Panc1 (cell line): ENCODE results near the gene DPPA4. TPM values are rescaled to one million over a fixed set of nuclear protein-coding genes. Genes with fewer than 3 reads are reported as not detected.

ENCODE experiments used
- ATAC-seq: fragments of 200-7000 bp; cut with Tn5 transposase; 2 replicates; pipeline ENCODE4 v1.9.1; 2020; ENCODE audit warnings: mild to moderate bottlenecking, moderate library complexity
- BruUV-seq: library from RNA; stranded (reverse); fragments of 400-500 nt; replicated peaks from 2 replicates; lab custom pipeline; 2021; lab: Mats Ljungman, UMichigan
- CTCF ChIA-PET: fragments of 300-600 bp; sonication (Branson Sonifier 250); formaldehyde crosslinking; loops from one replicate; lab custom pipeline; 2022; ENCODE audit warnings: antibody characterized with exemption; lab: Charles Lee
- POLR2A ChIA-PET: fragments of 300-600 bp; sonication (Branson Sonifier 250); formaldehyde crosslinking; loops from one replicate; lab custom pipeline; 2022; ENCODE audit warnings: antibody characterized with exemption; lab: Charles Lee
- DNase-seq: peaks from one replicate; pipeline ENCODE4 v3.0.0-alpha.2; 2010; ENCODE audit warnings: low read depth, low spot score
- H3K27ac ChIP-seq: 2 replicates; pipeline ENCODE4 v1.5.1; 2011; ENCODE audit warnings: mild to moderate bottlenecking, low read length, inconsistent platforms
- H3K27me3 ChIP-seq: fragments of 200-500 bp; sonication (Bioruptor generic); 2 replicates; pipeline ENCODE4 v1.6.0; 2014; ENCODE audit warnings: low read length, inconsistent platforms; ENCODE audit not compliant: control insufficient read depth, insufficient read depth
- H3K36me3 ChIP-seq: fragments of 200-500 bp; sonication (Bioruptor generic); 2 replicates; pipeline ENCODE4 v1.5.1; 2014; ENCODE audit warnings: inconsistent platforms, mild to moderate bottlenecking, low read length, moderate library complexity; ENCODE audit not compliant: control insufficient read depth, insufficient read depth
- H3K4me1 ChIP-seq: 2 replicates; pipeline ENCODE4 v1.5.1; 2011; ENCODE audit warnings: inconsistent platforms, mild to moderate bottlenecking, low read length, moderate library complexity; ENCODE audit not compliant: control insufficient read depth, insufficient read depth
- H3K4me3 ChIP-seq, 2 experiments: 2 replicates each; pipeline ENCODE4 v1.5.1; 2011 to 2012; ENCODE audit warnings: low read depth in 2 of 2, low read length in 2 of 2, mild to moderate bottlenecking in 2 of 2, inconsistent platforms in 1 of 2, moderate library complexity in 1 of 2
- H3K9me3 ChIP-seq: fragments of 200-500 bp; sonication (Bioruptor generic); 2 replicates; pipeline ENCODE4 v1.5.1; 2014; ENCODE audit warnings: low read depth, mild to moderate bottlenecking, inconsistent platforms, low read length, moderate library complexity; ENCODE audit not compliant: control insufficient read depth, insufficient read depth
- POLR2AphosphoS5 ChIP-seq: IDR thresholded peaks from 2 replicates; pipeline ENCODE4 v1.6.1; 2012; ENCODE audit warnings: mild to moderate bottlenecking, low read depth, low read length, moderate library complexity
- SIN3A ChIP-seq: IDR thresholded peaks from 2 replicates; pipeline ENCODE4 v1.6.1; 2012; ENCODE audit warnings: low read depth, mild to moderate bottlenecking, low read length, moderate library complexity, borderline replicate concordance; ENCODE audit not compliant: insufficient read depth
- TCF7L2 ChIP-seq: IDR thresholded peaks from 2 replicates; pipeline ENCODE4 v1.6.1; 2011; ENCODE audit warnings: mild to moderate bottlenecking, low read depth, low read length, inconsistent platforms
- in situ Hi-C: cut with HindIII; loops from 2 replicates; pipeline ENCODE4 v1.10.0; 2016; ENCODE audit warnings: low sequenced_read_pairs, low pct_unique_long_range_greater_than_20kb
- intact Hi-C: fragments of 100-400 bp; cut with micrococcal nuclease; formaldehyde crosslinking; loops from one replicate; pipeline ENCODE4 v1.10.0; 2022; ENCODE audit not compliant: unreplicated experiment
- total RNA-seq: library from RNA; stranded (reverse); gene quantifications from one replicate; pipeline ENCODE4 v1.2.1, GENCODE V29; 2021; ENCODE audit not compliant: unreplicated experiment
- TF ChIP-seq, protein P1 (sequence below): fragments of 450-650 bp; IDR thresholded peaks from 2 replicates; pipeline ENCODE4 v1.5.1; 2017; ENCODE audit warnings: mild to moderate bottlenecking
- TF ChIP-seq, protein P2 (sequence below), 2 experiments: IDR thresholded peaks; 2 replicates each; pipeline ENCODE4 v1.6.1; 2011 to 2012; ENCODE audit warnings: low read depth in 2 of 2, control low read depth in 1 of 2, low read length in 1 of 2, mild to moderate bottlenecking in 1 of 2, moderate library complexity in 1 of 2; ENCODE audit not compliant: insufficient read depth in 1 of 2

The DPPA4 gene
- total RNA-seq, 1 experiment from 2014 or later, result 0.26 TPM

DNA sequence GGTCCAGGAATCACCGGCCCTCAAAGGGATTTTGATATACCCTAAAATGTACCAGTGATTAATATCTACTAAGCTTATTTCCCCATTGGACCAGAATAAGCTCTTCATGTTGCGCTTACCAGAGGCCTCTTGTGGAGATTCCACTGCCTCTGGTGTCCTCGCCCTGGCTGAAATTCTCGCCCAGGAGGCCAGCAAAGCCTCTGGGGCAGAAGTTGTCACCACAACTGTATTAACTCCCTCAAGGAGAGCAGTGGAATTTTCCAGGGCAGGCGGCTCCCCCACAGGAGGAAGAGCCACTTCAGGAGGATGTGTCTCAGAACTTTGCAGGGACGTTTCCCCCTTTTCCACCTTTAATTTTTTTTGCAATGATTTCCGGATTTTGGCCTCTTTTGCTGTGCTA is 6.9 kb downstream of the DPPA4 start:
- TF ChIP-seq, protein P1, sequence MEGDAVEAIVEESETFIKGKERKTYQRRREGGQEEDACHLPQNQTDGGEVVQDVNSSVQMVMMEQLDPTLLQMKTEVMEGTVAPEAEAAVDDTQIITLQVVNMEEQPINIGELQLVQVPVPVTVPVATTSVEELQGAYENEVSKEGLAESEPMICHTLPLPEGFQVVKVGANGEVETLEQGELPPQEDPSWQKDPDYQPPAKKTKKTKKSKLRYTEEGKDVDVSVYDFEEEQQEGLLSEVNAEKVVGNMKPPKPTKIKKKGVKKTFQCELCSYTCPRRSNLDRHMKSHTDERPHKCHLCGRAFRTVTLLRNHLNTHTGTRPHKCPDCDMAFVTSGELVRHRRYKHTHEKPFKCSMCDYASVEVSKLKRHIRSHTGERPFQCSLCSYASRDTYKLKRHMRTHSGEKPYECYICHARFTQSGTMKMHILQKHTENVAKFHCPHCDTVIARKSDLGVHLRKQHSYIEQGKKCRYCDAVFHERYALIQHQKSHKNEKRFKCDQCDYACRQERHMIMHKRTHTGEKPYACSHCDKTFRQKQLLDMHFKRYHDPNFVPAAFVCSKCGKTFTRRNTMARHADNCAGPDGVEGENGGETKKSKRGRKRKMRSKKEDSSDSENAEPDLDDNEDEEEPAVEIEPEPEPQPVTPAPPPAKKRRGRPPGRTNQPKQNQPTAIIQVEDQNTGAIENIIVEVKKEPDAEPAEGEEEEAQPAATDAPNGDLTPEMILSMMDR, result no peak
- TF ChIP-seq POLR2AphosphoS5, result no peak
- no peak for TF ChIP-seq SIN3A
- no peak for TF ChIP-seq TCF7L2
- TF ChIP-seq, protein P2, sequence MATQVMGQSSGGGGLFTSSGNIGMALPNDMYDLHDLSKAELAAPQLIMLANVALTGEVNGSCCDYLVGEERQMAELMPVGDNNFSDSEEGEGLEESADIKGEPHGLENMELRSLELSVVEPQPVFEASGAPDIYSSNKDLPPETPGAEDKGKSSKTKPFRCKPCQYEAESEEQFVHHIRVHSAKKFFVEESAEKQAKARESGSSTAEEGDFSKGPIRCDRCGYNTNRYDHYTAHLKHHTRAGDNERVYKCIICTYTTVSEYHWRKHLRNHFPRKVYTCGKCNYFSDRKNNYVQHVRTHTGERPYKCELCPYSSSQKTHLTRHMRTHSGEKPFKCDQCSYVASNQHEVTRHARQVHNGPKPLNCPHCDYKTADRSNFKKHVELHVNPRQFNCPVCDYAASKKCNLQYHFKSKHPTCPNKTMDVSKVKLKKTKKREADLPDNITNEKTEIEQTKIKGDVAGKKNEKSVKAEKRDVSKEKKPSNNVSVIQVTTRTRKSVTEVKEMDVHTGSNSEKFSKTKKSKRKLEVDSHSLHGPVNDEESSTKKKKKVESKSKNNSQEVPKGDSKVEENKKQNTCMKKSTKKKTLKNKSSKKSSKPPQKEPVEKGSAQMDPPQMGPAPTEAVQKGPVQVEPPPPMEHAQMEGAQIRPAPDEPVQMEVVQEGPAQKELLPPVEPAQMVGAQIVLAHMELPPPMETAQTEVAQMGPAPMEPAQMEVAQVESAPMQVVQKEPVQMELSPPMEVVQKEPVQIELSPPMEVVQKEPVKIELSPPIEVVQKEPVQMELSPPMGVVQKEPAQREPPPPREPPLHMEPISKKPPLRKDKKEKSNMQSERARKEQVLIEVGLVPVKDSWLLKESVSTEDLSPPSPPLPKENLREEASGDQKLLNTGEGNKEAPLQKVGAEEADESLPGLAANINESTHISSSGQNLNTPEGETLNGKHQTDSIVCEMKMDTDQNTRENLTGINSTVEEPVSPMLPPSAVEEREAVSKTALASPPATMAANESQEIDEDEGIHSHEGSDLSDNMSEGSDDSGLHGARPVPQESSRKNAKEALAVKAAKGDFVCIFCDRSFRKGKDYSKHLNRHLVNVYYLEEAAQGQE (IDR thresholded peaks at IDR 0.05; ENCODE audit: insufficient read depth in 1 of 2, low read depth in 2 of 2, low read length in 1 of 2), result no peak
- Histone ChIP-seq H3K4me3 (no peak overlapping the region), H3K9me3 (no peaks in the 10 kb centered on the region), H3K27ac (no peak overlapping the region), H3K36me3 (no peaks in the 10 kb centered on the region), H3K27me3 (0 out of 2 replicates have a peak, but pooled peaks cover 2% of the 10 kb centered on the region), H3K4me1 (no peaks in the 10 kb centered on the region)
- no TSS peak for BruUV-seq
- ATAC-seq, result no peak
- ChIA-PET CTCF (no interaction called here), POLR2A (no interaction called here)
- DNase-seq, result no peak
- intact Hi-C loops, result no loop called here
- in situ Hi-C loops, result no loop called here

DNA sequence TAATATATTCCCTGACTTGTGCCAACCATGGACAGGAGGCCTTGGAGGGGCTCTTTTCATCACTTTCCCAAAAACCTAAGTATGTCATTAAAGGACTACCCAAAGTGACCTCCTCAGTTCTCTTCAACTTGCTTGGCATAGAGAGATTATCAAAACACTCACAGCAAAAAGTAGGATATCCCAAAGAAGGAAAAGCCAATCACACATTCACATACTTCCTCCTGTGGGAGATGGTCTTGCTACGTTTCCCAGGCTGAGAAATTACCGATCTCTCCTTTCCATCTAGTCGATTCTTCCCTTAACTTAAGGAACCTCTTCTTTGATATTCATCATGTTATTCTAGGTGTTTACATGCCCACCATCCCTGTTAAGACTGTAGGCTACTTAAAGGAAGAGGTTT is 9.1 kb downstream of the DPPA4 start:
- H3K4me1 ChIP-seq, result no peaks in the 10 kb centered on the region
- in situ Hi-C loops (no loop called here), intact Hi-C loops (no loop called here)
- no peak for ATAC-seq
- no peak for DNase-seq
- H3K9me3 ChIP-seq, result no peaks in the 10 kb centered on the region
- no peaks in the 10 kb centered on the region for H3K36me3 ChIP-seq
- TF ChIP-seq, protein P2 (IDR thresholded peaks at IDR 0.05; ENCODE audit: insufficient read depth in 1 of 2, low read depth in 2 of 2, low read length in 1 of 2), result no peak
- TF ChIP-seq, protein P1, result no peak
- TF ChIP-seq TCF7L2 (no peak), POLR2AphosphoS5 (no peak), SIN3A (no peak)
- H3K27ac ChIP-seq, result no peak overlapping the region
- POLR2A ChIA-PET, result no interaction called here
- no TSS peak for BruUV-seq
- CTCF ChIA-PET, result no interaction called here
- no peak overlapping the region for H3K4me3 ChIP-seq
- 0 out of 2 replicates have a peak, but pooled peaks cover 2% of the 10 kb centered on the region for H3K27me3 ChIP-seq
